ENCODE measurements around the gene ARHGEF6. TPM values are rescaled to one million over a fixed set of nuclear protein-coding genes. Genes with fewer than 3 reads are reported as not detected.
"Not testable (repeated sequence)": the region's sequence is repeated elsewhere in the genome, so short reads cannot be mapped to it uniquely, and the experiment has no call there.

The ARHGEF6 gene
- total RNA-seq, 1 donor from 2014 or later: 32.4 TPM

DNA sequence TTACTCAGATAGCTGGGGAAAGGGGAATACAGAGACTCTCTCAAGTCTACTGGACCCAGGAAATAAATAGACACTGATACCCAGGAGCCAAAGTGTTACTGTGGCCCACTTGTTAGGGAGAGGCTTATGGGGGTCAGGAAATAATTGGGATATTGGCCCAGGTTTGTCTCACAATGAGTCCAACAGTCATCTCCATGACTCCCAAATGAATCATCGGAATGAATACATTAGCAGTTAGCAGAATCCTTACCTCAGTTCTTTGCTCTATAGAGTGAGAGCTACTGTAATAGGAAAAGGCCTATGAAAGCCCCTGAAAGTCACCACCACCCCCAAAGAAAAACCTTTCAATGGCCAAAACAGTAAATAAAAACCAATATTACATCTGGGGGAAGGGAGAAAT is 42.4 kb upstream of the ARHGEF6 start:
- Mint-ChIP-seq H3K4me1 (no peaks in the 10 kb centered on the region), H3K27me3 (no peaks in the 10 kb centered on the region), H3K36me3 (ENCODE audit: low read depth) (peaks cover 7% of the 10 kb centered on the region), H3K27ac (no peak overlapping the region), H3K9me3 (no peaks in the 10 kb centered on the region), H3K4me3 (no peak overlapping the region)
- intact Hi-C loops (cut with micrococcal nuclease): no loop called here
- ChIA-PET POLR2A (interaction anchor here (0.6 kb wide), 1 partner anchor 25 kb away, joined by 4 read pairs; no protein-coding TSS in a partner anchor), CTCF (no interaction called here)
- TF ChIP-seq, protein P1, sequence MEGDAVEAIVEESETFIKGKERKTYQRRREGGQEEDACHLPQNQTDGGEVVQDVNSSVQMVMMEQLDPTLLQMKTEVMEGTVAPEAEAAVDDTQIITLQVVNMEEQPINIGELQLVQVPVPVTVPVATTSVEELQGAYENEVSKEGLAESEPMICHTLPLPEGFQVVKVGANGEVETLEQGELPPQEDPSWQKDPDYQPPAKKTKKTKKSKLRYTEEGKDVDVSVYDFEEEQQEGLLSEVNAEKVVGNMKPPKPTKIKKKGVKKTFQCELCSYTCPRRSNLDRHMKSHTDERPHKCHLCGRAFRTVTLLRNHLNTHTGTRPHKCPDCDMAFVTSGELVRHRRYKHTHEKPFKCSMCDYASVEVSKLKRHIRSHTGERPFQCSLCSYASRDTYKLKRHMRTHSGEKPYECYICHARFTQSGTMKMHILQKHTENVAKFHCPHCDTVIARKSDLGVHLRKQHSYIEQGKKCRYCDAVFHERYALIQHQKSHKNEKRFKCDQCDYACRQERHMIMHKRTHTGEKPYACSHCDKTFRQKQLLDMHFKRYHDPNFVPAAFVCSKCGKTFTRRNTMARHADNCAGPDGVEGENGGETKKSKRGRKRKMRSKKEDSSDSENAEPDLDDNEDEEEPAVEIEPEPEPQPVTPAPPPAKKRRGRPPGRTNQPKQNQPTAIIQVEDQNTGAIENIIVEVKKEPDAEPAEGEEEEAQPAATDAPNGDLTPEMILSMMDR (IDR thresholded peaks at IDR 0.05): no peak
- ATAC-seq (ENCODE audit: low read depth) (no peak), DNase-seq (no peak)

- Mint-ChIP-seq H3K27ac (no peak overlapping the region), H3K27me3 (no peaks in the 10 kb centered on the region), H3K9me3 (no peaks in the 10 kb centered on the region), H3K4me3 (no peak overlapping the region), H3K4me1 (no peaks in the 10 kb centered on the region), H3K36me3 (ENCODE audit: low read depth) (peaks cover 7% of the 10 kb centered on the region)
- ChIA-PET POLR2A (interaction anchor here (1.0 kb wide), 1 partner anchor 39 kb away, joined by 4 read pairs; no protein-coding TSS in a partner anchor), CTCF (no interaction called here)
- ATAC-seq (ENCODE audit: low read depth) (no peak), DNase-seq (no peak)
- TF ChIP-seq, protein P1 (IDR thresholded peaks at IDR 0.05): no peak
- intact Hi-C loops (cut with micrococcal nuclease): no loop called here
Measured at GRCh38 chrX:136822337-136823095, 41.8 kb upstream of the ARHGEF6 start.

- POLR2A ChIA-PET, CTCF ChIA-PET, H3K9me3 Mint-ChIP-seq: not testable (repeated sequence)
Measured at GRCh38 chrX:136819756-136820155, 39.0 kb upstream of the ARHGEF6 start.

DNA sequence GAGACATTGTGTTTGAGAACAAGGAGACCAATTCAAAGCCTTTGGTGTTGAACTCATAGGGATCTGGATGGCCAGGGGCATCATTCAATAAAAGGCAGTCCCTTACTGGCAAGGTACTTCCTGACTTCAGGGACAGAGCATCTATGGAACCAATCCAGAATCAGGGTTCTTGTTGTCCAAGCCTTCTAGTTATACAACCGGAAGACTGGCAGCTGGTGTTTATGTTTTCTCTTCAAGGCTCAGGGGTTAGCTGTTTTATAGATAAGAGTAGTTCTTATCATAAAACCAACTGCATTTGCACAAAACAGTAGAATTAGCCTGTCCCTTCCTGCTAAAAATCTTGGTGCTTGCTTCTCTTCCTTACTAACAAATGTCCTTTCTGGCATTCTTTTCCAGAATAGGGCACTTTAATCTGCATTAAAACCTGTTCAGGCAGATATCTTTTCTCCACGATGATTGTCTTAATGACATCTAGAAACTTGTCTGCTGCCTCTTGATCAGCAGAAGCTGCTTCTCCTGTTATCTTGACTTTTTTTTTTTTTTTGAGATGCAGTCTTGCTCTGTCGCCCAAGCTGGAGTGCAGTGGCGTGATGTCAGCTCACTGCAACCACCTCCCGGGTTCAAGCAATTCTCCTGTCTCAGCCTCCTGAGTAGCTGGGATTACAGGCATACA is 38.4 kb upstream of the ARHGEF6 start:
- no peak for ATAC-seq (ENCODE audit: low read depth)
- POLR2A ChIA-PET: no interaction called here
- CTCF ChIA-PET: no interaction called here
- no peak for DNase-seq
- TF ChIP-seq, protein P1 (IDR thresholded peaks at IDR 0.05): no peak
- Mint-ChIP-seq H3K36me3 (ENCODE audit: low read depth) (peaks cover 4% of the 10 kb centered on the region), H3K9me3 (no peaks in the 10 kb centered on the region), H3K4me3 (no peak overlapping the region), H3K4me1 (no peaks in the 10 kb centered on the region), H3K27ac (no peak overlapping the region), H3K27me3 (no peaks in the 10 kb centered on the region)
- intact Hi-C loops (cut with micrococcal nuclease): no loop called here

More at GRCh38 chrX:136819756-136820155, 39.0 kb upstream of the ARHGEF6 start:
- intact Hi-C loops (cut with micrococcal nuclease); H3K27ac Mint-ChIP-seq; H3K4me1 Mint-ChIP-seq; H3K4me3 Mint-ChIP-seq; ATAC-seq (ENCODE audit: low read depth); H3K36me3 Mint-ChIP-seq (ENCODE audit: low read depth); DNase-seq; H3K27me3 Mint-ChIP-seq: not testable (repeated sequence)

DNA sequence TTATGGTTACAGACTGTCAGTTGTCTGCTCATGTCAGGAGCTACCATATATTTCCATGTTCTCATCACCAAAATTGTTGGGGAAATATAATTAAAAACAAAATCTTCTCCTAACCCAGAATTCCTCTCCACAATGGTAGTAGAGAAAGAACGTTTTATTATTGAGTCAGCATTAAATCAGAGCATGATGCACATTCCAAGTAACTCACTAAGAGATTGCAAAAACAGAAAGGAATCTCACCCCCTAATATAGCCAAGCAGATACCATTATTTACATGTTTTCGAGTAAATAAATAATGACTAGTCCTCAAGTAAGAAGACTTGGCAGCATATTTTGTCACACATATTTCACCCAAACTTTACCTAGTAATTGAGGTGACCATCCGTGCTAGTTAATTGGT is 36.2 kb upstream of the ARHGEF6 start:
- no peak overlapping the region for H3K4me3 Mint-ChIP-seq
- H3K4me1 Mint-ChIP-seq: no peaks in the 10 kb centered on the region
- intact Hi-C loops (cut with micrococcal nuclease): no loop called here
- H3K27me3 Mint-ChIP-seq: no peaks in the 10 kb centered on the region
- no peak for ATAC-seq (ENCODE audit: low read depth)
- DNase-seq: no peak
- TF ChIP-seq, protein P1 (IDR thresholded peaks at IDR 0.05): no peak
- no peak overlapping the region for H3K27ac Mint-ChIP-seq
- ChIA-PET CTCF (no interaction called here), POLR2A (no interaction called here)
- H3K36me3 Mint-ChIP-seq (ENCODE audit: low read depth): peaks cover 4% of the 10 kb centered on the region
- H3K9me3 Mint-ChIP-seq: no peaks in the 10 kb centered on the region
